AG04449 (cell line): ENCODE results near the gene SLC38A9.
A peak's percentile ranks its signal among the peaks of the same experiment; 100 is the strongest.

Experiments used
- CTCF ChIA-PET: fragments of 350-600 bp; formaldehyde crosslinking; extraction: SDS; loops from one replicate; lab custom pipeline; 2021; ENCODE audit warnings: antibody characterized with exemption; lab: Yijun Ruan, JAX
- POLR2A ChIA-PET: fragments of 400-600, 350-600 bp; formaldehyde crosslinking; extraction: SDS; loops from one replicate; lab custom pipeline; 2020; ENCODE audit warnings: antibody characterized with exemption, inconsistent platforms; lab: Yijun Ruan, JAX
- DNase-seq: peaks from one replicate; pipeline ENCODE4 v3.0.0-alpha.2; 2010; ENCODE audit warnings: low read depth, low spot score
- H3K4me3 ChIP-seq: 2 replicates; pipeline ENCODE4 v1.5.1; 2011; ENCODE audit warnings: low read depth, mild to moderate bottlenecking, control low read depth, low read length
- TF ChIP-seq, protein P1 (sequence below): IDR thresholded peaks from one replicate; pipeline ENCODE4 v1.5.1; 2011; ENCODE audit warnings: mild to moderate bottlenecking, moderate library complexity, low read length, control low read depth, inconsistent platforms; ENCODE audit not compliant: insufficient read depth; ENCODE audit errors: missing control alignments

SLC38A9 gene

DNA sequence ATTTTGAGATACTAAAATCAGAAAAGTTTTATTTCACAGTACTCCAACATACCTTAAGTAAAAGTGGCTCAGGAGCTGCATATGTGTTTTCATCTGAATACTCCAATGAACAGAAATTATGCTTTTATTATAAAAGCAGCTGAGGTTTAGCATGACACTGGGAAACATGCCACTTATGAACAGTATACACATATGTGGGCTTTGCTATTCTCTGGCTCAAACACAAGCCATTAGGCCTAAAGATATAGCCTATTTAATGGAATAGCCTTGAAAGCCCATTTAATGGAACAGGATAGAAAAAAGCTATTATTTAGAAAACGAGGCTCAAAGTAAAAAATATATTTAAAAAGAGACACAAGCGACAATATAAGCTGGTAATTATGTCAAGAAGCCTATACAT lies 74.1 kb downstream of the SLC38A9 start:
- H3K4me3 ChIP-seq, result no peak overlapping the region
- POLR2A ChIA-PET, result no interaction called here
- no peak for DNase-seq
- CTCF ChIA-PET, result no interaction called here
- TF ChIP-seq, protein P1, sequence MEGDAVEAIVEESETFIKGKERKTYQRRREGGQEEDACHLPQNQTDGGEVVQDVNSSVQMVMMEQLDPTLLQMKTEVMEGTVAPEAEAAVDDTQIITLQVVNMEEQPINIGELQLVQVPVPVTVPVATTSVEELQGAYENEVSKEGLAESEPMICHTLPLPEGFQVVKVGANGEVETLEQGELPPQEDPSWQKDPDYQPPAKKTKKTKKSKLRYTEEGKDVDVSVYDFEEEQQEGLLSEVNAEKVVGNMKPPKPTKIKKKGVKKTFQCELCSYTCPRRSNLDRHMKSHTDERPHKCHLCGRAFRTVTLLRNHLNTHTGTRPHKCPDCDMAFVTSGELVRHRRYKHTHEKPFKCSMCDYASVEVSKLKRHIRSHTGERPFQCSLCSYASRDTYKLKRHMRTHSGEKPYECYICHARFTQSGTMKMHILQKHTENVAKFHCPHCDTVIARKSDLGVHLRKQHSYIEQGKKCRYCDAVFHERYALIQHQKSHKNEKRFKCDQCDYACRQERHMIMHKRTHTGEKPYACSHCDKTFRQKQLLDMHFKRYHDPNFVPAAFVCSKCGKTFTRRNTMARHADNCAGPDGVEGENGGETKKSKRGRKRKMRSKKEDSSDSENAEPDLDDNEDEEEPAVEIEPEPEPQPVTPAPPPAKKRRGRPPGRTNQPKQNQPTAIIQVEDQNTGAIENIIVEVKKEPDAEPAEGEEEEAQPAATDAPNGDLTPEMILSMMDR, result no peak

DNA sequence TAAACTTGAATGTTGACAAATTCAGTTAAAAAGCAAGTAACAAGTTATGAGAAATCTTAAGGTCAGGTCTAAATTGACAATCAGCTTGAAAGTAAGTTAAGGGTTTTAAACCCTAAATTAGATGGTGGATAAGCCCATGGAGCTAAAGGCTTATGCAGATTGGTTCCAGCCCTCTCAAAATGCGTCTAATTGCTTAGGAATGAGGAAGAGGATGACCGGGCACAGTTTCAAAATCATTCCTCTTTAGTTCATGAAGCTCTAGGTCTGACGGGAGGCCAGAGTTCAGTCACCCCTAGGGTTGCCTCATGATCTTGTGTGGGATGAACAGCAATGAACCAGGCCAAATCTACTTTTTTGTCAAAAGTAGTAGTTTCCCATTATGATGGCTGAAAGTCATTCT lies 75.4 kb downstream of the SLC38A9 start:
- DNase-seq, result no peak
- ChIA-PET POLR2A (no interaction called here), CTCF (interaction anchor here (0.6 to 1.2 kb wide), 4 partner anchors 11 to 331 kb away, joined by 3 to 4 read pairs (median 4); no protein-coding TSS in a partner anchor)
- no peak overlapping the region for H3K4me3 ChIP-seq
- TF ChIP-seq, protein P1, result no peak

DNA sequence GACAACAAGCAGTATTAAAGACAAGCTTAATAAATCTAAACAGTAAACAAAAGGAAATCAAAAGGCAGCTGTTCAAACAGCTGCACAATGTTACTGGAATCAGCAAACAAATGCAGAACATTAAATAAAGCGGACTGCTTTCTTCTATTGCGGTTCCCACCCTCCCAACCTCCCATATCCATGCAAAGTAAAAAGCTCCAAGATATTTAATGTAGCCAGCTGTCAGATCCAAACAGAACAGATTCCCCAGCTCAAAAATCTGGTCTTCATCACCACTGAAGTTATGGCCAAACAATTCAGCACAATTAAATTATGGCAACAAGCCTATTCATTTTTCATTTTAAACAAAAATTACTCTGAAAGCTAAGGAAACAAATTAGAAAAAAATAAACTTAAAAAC lies 75.9 kb downstream of the SLC38A9 start:
- ChIA-PET POLR2A (no interaction called here), CTCF (interaction anchor here (0.6 to 1.2 kb wide), 4 partner anchors 11 to 330 kb away, joined by 3 to 4 read pairs (median 4); no protein-coding TSS in a partner anchor)
- DNase-seq, result no peak
- no peak overlapping the region for H3K4me3 ChIP-seq
- TF ChIP-seq, protein P1, result no peak

DNA sequence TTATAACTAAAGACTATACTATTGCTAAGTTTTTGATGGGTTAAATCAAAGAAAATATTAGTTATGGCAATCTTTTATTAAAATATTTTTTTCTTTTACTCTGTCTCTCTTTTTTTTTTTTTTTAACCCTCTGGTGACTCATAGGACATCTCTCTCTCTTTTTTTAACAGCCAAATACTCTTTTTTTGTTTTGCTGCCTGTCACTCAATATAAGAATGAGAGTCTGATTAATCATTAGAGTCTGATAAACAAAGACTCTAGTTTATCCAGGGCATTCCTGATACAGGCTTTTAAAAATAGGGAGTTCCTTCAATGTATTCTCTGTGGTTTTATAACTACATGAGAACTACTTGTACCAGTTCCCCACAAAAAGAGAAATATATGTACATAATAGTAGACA lies 77.3 kb downstream of the SLC38A9 start:
- CTCF ChIA-PET, result no interaction called here
- no peak for DNase-seq
- TF ChIP-seq, protein P1, result no peak
- H3K4me3 ChIP-seq, result no peak overlapping the region
- POLR2A ChIA-PET, result no interaction called here

DNA sequence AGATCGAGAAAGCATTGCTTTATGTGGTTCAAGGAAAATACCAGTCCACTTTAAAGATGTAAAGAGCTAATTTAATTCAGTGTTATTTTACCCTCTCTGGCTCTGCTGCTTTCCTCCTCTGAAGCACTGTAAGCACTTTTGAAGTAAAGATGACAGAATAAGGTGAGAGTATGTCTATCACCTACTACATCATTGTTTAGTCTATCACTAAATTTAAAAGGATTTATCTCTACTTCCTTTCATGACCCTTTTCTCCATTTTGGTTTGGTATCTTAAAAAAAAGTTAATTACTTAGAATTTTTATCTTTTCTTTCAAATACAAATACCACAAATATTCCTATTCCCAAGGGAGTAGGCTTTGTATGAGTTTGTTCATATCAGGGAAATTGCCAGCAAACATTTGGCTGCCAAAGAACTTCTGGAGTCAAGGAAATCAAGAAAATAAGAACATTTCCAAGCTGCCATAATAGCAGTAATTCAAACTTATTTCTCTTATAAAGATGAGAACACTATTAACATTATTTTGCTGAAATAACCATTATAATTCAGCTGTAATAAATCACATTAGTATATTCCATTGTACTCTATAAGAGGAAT lies 77.8 kb downstream of the SLC38A9 start:
- POLR2A ChIA-PET, result no interaction called here
- peak; percentile 19 for DNase-seq
- no peak overlapping the region for H3K4me3 ChIP-seq
- CTCF ChIA-PET, result no interaction called here
- TF ChIP-seq, protein P1, result no peak

DNA sequence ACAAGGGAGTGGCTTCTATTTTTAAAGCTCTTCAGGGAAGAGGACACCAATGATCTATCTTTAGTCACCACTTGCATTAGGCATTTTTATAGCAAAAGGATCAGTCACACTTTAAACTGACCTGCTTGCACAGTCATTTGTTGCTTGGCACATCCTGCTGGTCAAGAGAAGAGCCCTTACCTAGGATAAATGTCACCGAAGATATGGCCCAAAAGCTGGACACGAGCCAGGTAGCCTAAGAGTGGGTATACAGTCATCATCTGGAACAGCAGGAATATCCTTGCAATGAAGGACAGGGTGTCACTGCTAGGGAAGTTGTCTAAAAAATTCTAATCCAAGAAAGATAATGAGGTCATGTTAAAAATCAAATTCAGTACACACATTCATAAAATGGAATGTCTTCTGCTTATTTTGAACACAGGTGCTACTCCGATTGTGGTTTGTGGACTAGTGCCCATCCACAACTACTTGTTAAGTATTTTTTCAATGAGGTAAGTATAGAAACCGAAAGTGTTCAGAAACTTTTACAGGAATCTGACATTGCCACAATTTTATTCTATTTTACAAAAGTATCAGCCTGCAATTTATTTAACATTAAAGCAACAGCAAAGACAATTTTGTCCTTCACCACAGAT lies 78.4 kb downstream of the SLC38A9 start:
- TF ChIP-seq, protein P1, result no peak
- DNase-seq, result no peak
- POLR2A ChIA-PET, result no interaction called here
- no peak overlapping the region for H3K4me3 ChIP-seq
- CTCF ChIA-PET, result interaction anchor here (1.1 kb wide), 2 partner anchors 43 to 227 kb away, joined by 3 read pairs; no protein-coding TSS in a partner anchor
